HepG2 (cell line): ENCODE data around the gene CSNK1D. TPM values are rescaled to one million over a fixed set of nuclear protein-coding genes. Genes with fewer than 3 reads are reported as not detected.

Experiments
- ATF6 ChIP-seq: sonication (generic); formaldehyde crosslinking; conservative IDR thresholded peaks from 2 replicates; pipeline ENCODE4 v1.4.0; 2020; ENCODE audit warnings: missing genetic modification reagents
- SIX1 ChIP-seq: sonication (generic); formaldehyde crosslinking; IDR thresholded peaks from 2 replicates; pipeline ENCODE4 v1.4.0; 2020; ENCODE audit warnings: missing genetic modification reagents, borderline replicate concordance
- THAP9 ChIP-seq: sonication (generic); formaldehyde crosslinking; IDR thresholded peaks from 2 replicates; pipeline ENCODE4; 2020; ENCODE audit warnings: missing genetic modification reagents, mild to moderate bottlenecking, borderline replicate concordance
- ZBTB2 ChIP-seq: sonication (generic); formaldehyde crosslinking; IDR thresholded peaks from 2 replicates; pipeline ENCODE4 v1.8.0; 2022; ENCODE audit warnings: low read depth, missing genetic modification reagents
- ZBTB37 ChIP-seq: sonication (generic); formaldehyde crosslinking; IDR thresholded peaks from 2 replicates; pipeline ENCODE4 v1.4.0; 2020; ENCODE audit warnings: mild to moderate bottlenecking, missing genetic modification reagents
- ZNF142 ChIP-seq: sonication (generic); formaldehyde crosslinking; IDR thresholded peaks from 2 replicates; pipeline ENCODE4 v1.4.0; 2020; ENCODE audit warnings: missing genetic modification reagents
- ZNF256 ChIP-seq: sonication (generic); formaldehyde crosslinking; conservative IDR thresholded peaks from 2 replicates; pipeline ENCODE4 v1.4.0; 2020; ENCODE audit warnings: missing genetic modification reagents
- polyA plus RNA-seq, 8 experiments: library from polyadenylated mRNA; depleted of rRNA in 3 of 8; stranded (reverse) in 7 of 8; unstranded in 1 of 8; fragments of >200 nt; fragmentation: Illumina TruSeq in 4 of 8; extraction: Trizol in 4 of 8; gene quantifications; 2 replicates each; pipeline versions ENCODE4 v1.2.1 to v1.2.3, GENCODE V29; 2011 to 2016; ENCODE audit warnings: low read depth in 4 of 8, missing spikeins in 1 of 8, mixed read lengths in 1 of 8; ENCODE audit not compliant: insufficient read depth in 1 of 8
- total RNA-seq, 5 experiments: library from RNA; depleted of rRNA; stranded (reverse); fragments of >200 nt; fragmentation: Illumina TruSeq; extraction: Trizol; gene quantifications; 2 replicates each; pipeline ENCODE4 v1.2.3, GENCODE V29; 2016; ENCODE audit warnings: low read depth in 1 of 5

CSNK1D gene
- total and polyA plus RNA-seq, 2 of the 13 experiments (the other 11 are each of a cell fraction or from before 2014, with no cell fraction given): 31.5 to 128 TPM

GRCh38 chr17:82226809-82227628 lies 46.5 kb downstream of the CSNK1D start (continued):
- TF ChIP-seq ZNF142 (CRISPR knock-in tag) (no peak), ZNF256 (CRISPR knock-in tag) (no peak), ATF6 (CRISPR knock-in tag) (no peak), ZBTB37 (CRISPR knock-in tag) (no peak; the same call in 1 of the 2 replicates), SIX1 (CRISPR knock-in tag) (no peak), ZBTB2 (CRISPR knock-in tag) (no peak), THAP9 (0 out of 2 replicates have a peak, but pooled peaks have one; percentile 27)
